Endothelial cell of umbilical vein (primary cell): ENCODE measurements around the gene CNTD1. TPM values are rescaled to one million over a fixed set of nuclear protein-coding genes. Genes with fewer than 3 reads are reported as not detected.
A peak's percentile ranks its signal among the peaks of the same experiment; 100 is the strongest.

Experiments
- BruUV-seq: library from RNA; stranded (reverse); fragments of 400-500 nt; replicated peaks from 2 replicates; lab custom pipeline; 2021; lab: Mats Ljungman, UMichigan
- CTCF ChIA-PET: fragments of 300-600, 350-600 bp; sonication (Branson Sonifier 250); formaldehyde crosslinking; loops from one replicate; lab custom pipeline; 2021; ENCODE audit warnings: antibody characterized with exemption, inconsistent platforms; lab: Charles Lee
- POLR2A ChIA-PET: fragments of 300-600, 350-600 bp; sonication (Branson Sonifier 250); formaldehyde crosslinking; loops from one replicate; lab custom pipeline; 2021; ENCODE audit warnings: antibody characterized with exemption, inconsistent platforms; lab: Charles Lee
- DNase-seq: peaks from one replicate; pipeline ENCODE4 v3.0.0-alpha.2; 2011; ENCODE audit warnings: low read depth, low spot score
- FAIRE-seq: peaks from 2 replicates; lab custom pipeline; 2011; peaks lifted over from hg19 to GRCh38; lab: Jason Lieb, UNC
- H2AFZ ChIP-seq: 2 replicates; pipeline ENCODE4 v1.6.0; 2012; ENCODE audit warnings: low read depth, low read length, control low read depth, inconsistent platforms
- H3K27ac ChIP-seq: 2 replicates; pipeline ENCODE4 v1.5.1; 2011; ENCODE audit warnings: low read depth, mild to moderate bottlenecking, control low read depth, low read length, moderate library complexity; ENCODE audit not compliant: insufficient read depth
- H3K27me3 ChIP-seq, 2 experiments: 2 replicates each; pipeline versions ENCODE4 v1.6.0 to v1.6.1; 2011; ENCODE audit warnings: low read length in 2 of 2, mixed read lengths in 1 of 2; ENCODE audit not compliant: control insufficient read depth in 2 of 2, insufficient read depth in 2 of 2
- H3K36me3 ChIP-seq, 2 experiments: 2 replicates in 1 of 2; 3 replicates in 1 of 2; pipeline ENCODE4 v1.5.1; 2011; ENCODE audit warnings: low read length in 2 of 2, mild to moderate bottlenecking in 1 of 2, moderate library complexity in 1 of 2; ENCODE audit not compliant: control insufficient read depth in 2 of 2, insufficient read depth in 2 of 2; ENCODE audit errors: extremely low read depth in 1 of 2
- H3K4me1 ChIP-seq: 3 replicates; pipeline ENCODE4 v1.5.1; 2011; ENCODE audit warnings: mild to moderate bottlenecking, low read length; ENCODE audit not compliant: control insufficient read depth, insufficient read depth; ENCODE audit errors: extremely low read depth
- H3K4me2 ChIP-seq: 2 replicates; pipeline ENCODE4 v1.6.1; 2011; ENCODE audit warnings: low read length, control low read depth, mixed read lengths; ENCODE audit not compliant: insufficient read depth
- H3K4me3 ChIP-seq, 3 experiments: fragments of 200-600 bp in 1 of 3; sonication (generic), shearing (Covaris generic) in 1 of 3; replicated peaks in 1 of 3; 2 replicates each; pipeline ENCODE4 v1.5.1; 2011 to 2016; ENCODE audit warnings: control low read depth in 3 of 3, low read length in 3 of 3, mild to moderate bottlenecking in 2 of 3, inconsistent platforms in 1 of 3, low read depth in 1 of 3, moderate library complexity in 1 of 3; ENCODE audit not compliant: insufficient read depth in 1 of 3
- H3K79me2 ChIP-seq: 2 replicates; pipeline ENCODE4 v1.6.0; 2012; ENCODE audit warnings: low read length, inconsistent platforms; ENCODE audit not compliant: control insufficient read depth, insufficient read depth
- H3K9ac ChIP-seq: replicated peaks from 2 replicates; pipeline ENCODE3; 2011; ENCODE audit warnings: low read length, control low read depth; ENCODE audit not compliant: insufficient read depth; ENCODE audit errors: extremely low read depth
- H3K9me1 ChIP-seq: replicated peaks from 3 replicates; pipeline ENCODE4 v1.6.0; 2011; ENCODE audit warnings: mild to moderate bottlenecking, low read length; ENCODE audit not compliant: control insufficient read depth, insufficient read depth; ENCODE audit errors: extremely low read depth
- H3K9me3 ChIP-seq: replicated peaks from 2 replicates; pipeline ENCODE4 v1.5.1; 2012; ENCODE audit warnings: low read length, inconsistent platforms; ENCODE audit not compliant: control insufficient read depth, insufficient read depth
- H4K20me1 ChIP-seq: replicated peaks from 2 replicates; pipeline ENCODE3; 2011; ENCODE audit warnings: mild to moderate bottlenecking, low read length; ENCODE audit not compliant: control insufficient read depth, insufficient read depth; ENCODE audit errors: extremely low read depth
- CTCF ChIP-seq, 2 donors: IDR thresholded peaks; 1 replicate in 1 of 2; 2 replicates in 1 of 2; pipeline ENCODE4 v1.5.1; 2011; ENCODE audit warnings: low read length in 2 of 2, mild to moderate bottlenecking in 2 of 2, moderate library complexity in 2 of 2, control low read depth in 1 of 2, inconsistent platforms in 1 of 2, low read depth in 1 of 2; ENCODE audit not compliant: insufficient read depth in 1 of 2; ENCODE audit errors: extremely low read depth in 1 of 2
- FOS ChIP-seq: IDR thresholded peaks from 2 replicates; pipeline ENCODE4 v1.6.1; 2011; ENCODE audit warnings: mild to moderate bottlenecking, low read length, moderate library complexity, borderline replicate concordance; ENCODE audit not compliant: insufficient read depth
- GATA2 ChIP-seq: IDR thresholded peaks from 2 replicates; pipeline ENCODE4 v1.7.0; 2011; ENCODE audit warnings: low read depth, mild to moderate bottlenecking, moderate library complexity, mixed read lengths, low read length; ENCODE audit not compliant: insufficient read length, insufficient read depth
- JUN ChIP-seq: IDR thresholded peaks from 2 replicates; pipeline ENCODE4 v1.6.1; 2011; ENCODE audit warnings: borderline replicate concordance, low read depth; ENCODE audit not compliant: insufficient read length, insufficient read depth
- MAX ChIP-seq: IDR thresholded peaks from 2 replicates; pipeline ENCODE4 v1.6.1; 2011; ENCODE audit not compliant: insufficient read depth, insufficient read length
- POLR2A ChIP-seq: IDR thresholded peaks from 2 replicates; pipeline ENCODE4 v1.6.1; 2012; ENCODE audit warnings: low read depth, mild to moderate bottlenecking, control low read depth, low read length
- POLR2AphosphoS5 ChIP-seq: IDR thresholded peaks from 2 replicates; pipeline ENCODE4 v1.6.1; 2012; ENCODE audit warnings: low read depth, mild to moderate bottlenecking, control low read depth, low read length, moderate library complexity; ENCODE audit not compliant: insufficient read depth
- dilution Hi-C: fragments of 300-500 bp; cut with MboI; formaldehyde crosslinking; loops from one replicate; pipeline ENCODE4 v1.15.0; 2019; ENCODE audit warnings: low sequenced_read_pairs; ENCODE audit not compliant: extremely low pct_ligation_motif_present
- intact Hi-C: fragments of 100-400 bp; cut with micrococcal nuclease; formaldehyde crosslinking; loops from one replicate; pipeline ENCODE4 v1.10.0; 2022
- polyA plus RNA-seq, 4 experiments: library from polyadenylated mRNA; depleted of rRNA in 3 of 4; stranded (reverse) in 3 of 4; unstranded in 1 of 4; fragments of >200 nt; gene quantifications; 2 replicates each; pipeline versions ENCODE4 v1.2.1 to v1.2.3, GENCODE V29; 2011 to 2012; ENCODE audit warnings: missing spikeins in 1 of 4
- total RNA-seq: library from RNA; stranded (reverse); gene quantifications from 2 replicates; pipeline ENCODE4 v1.2.3, GENCODE V29; 2021

CNTD1 gene
- total and polyA plus RNA-seq, 2 donors (not counting 3 experiments of a cell fraction or from before 2014, with no cell fraction given): not detected

GRCh38 chr17:42814633-42815399 is 16.2 kb downstream of the CNTD1 start:
- peaks cover 24 to 28% of the 10 kb centered on the region in 2 experiments for H3K36me3 ChIP-seq

More at GRCh38 chr17:42814633-42815399, 16.2 kb downstream of the CNTD1 start:
- Histone ChIP-seq H3K4me2 (peak overlapping the region; percentile 20), H3K4me3 (no peak overlapping the region), H3K4me1 (peaks cover 20% of the 10 kb centered on the region), H2AFZ (no peak overlapping the region), H3K79me2 (no peaks in the 10 kb centered on the region), H3K9me1 (no peaks in the 10 kb centered on the region), H3K27ac (peak overlapping the region; percentile 41), H4K20me1 (no peaks in the 10 kb centered on the region), H3K9me3 (no peaks in the 10 kb centered on the region), H3K9ac (peak overlapping the region; percentile 10), H3K27me3 (no peaks in the 10 kb centered on the region)
- DNase-seq (peak; percentile 63), FAIRE-seq (peak; percentile 82)
- intact Hi-C loops: no loop called here
- CTCF ChIA-PET: interaction anchor here (0.8 to 2.8 kb wide), 12 partner anchors 8 to 237 kb away, joined by 3 to 43 read pairs (median 6); partner anchors contain the start of genes BECN1, PSMC3IP, RPL27 and VPS25
- dilution Hi-C loops: loop anchor here (10.0 kb wide), 1 partner anchor 210 kb away; the partner anchor contains the start of genes RETREG3 and TUBG1
- POLR2A ChIA-PET: interaction anchor here (2.4 kb wide), 1 partner anchor 10 kb away, joined by 10 read pairs; the partner anchor contains the start of gene BECN1
- no TSS peak for BruUV-seq
- no peak for TF ChIP-seq GATA2
- peak; percentile 16 for TF ChIP-seq FOS
- TF ChIP-seq MAX: no peak
- TF ChIP-seq POLR2A: no peak
- peak; percentile 40 for TF ChIP-seq POLR2AphosphoS5
- TF ChIP-seq CTCF (IDR thresholded peaks at IDR 0.05; ENCODE audit: extremely low read depth in 1 of 2, insufficient read depth in 1 of 2, low read depth in 1 of 2, low read length in 2 of 2): no peak
- peak; percentile 67 for TF ChIP-seq JUN
